Natural killer cell (primary cell): Measurements from ENCODE around the gene CEL. TPM values are rescaled to one million over a fixed set of nuclear protein-coding genes. Genes with fewer than 3 reads are reported as not detected.
"Not testable (repeated sequence)": the region's sequence is repeated elsewhere in the genome, so short reads cannot be mapped to it uniquely, and the experiment has no call there.

Source experiments
- ATAC-seq, 3 donors: fragments of 150-1000 bp in 2 of 3; fragments of 200-7000 bp in 1 of 3; cut with Tn5 transposase; 1 replicate in 1 of 3; 2 replicates in 2 of 3; pipeline ENCODE4 v1.10.0; 2021; ENCODE audit warnings: mild to moderate bottlenecking in 2 of 3, moderate library complexity in 2 of 3
- DNase-seq, 2 donors: peaks; one replicate each; pipeline versions ENCODE4 v3.0.0 to v3.0.0-alpha.2; 2013 to 2021; ENCODE audit warnings: mixed read lengths in 1 of 2
- H3K27ac ChIP-seq: one replicate; pipeline ENCODE4 v1.5.1; 2013; ENCODE audit warnings: mild to moderate bottlenecking, low read length
- H3K27me3 ChIP-seq: one replicate; pipeline ENCODE4 v1.6.1; 2013; ENCODE audit warnings: low read length; ENCODE audit not compliant: control insufficient read depth, insufficient read depth
- H3K36me3 ChIP-seq: one replicate; pipeline ENCODE4 v1.6.1; 2013; ENCODE audit warnings: low read length; ENCODE audit not compliant: control insufficient read depth, insufficient read depth
- H3K4me1 ChIP-seq: one replicate; pipeline ENCODE4 v1.6.1; 2013; ENCODE audit warnings: low read length; ENCODE audit not compliant: control insufficient read depth, insufficient read depth
- H3K4me3 ChIP-seq: one replicate; pipeline ENCODE4 v1.5.1; 2013; ENCODE audit warnings: low read length
- H3K9me3 ChIP-seq: one replicate; pipeline ENCODE4 v1.6.1; 2013; ENCODE audit warnings: low read length; ENCODE audit not compliant: control insufficient read depth, insufficient read depth
- H3K27ac Mint-ChIP-seq, 2 donors: one replicate each; pipeline ENCODE4 v1.8.0; 2022; ENCODE audit warnings: mild to moderate bottlenecking in 2 of 2, mixed read lengths in 2 of 2, moderate library complexity in 1 of 2
- H3K27me3 Mint-ChIP-seq, 2 donors: one replicate each; pipeline ENCODE4 v1.8.0; 2022; ENCODE audit warnings: low read depth in 2 of 2, mixed read lengths in 2 of 2
- H3K36me3 Mint-ChIP-seq: one replicate; pipeline ENCODE4 v1.8.0; 2022; ENCODE audit warnings: mixed read lengths
- H3K4me1 Mint-ChIP-seq, 2 donors: one replicate each; pipeline ENCODE4 v1.8.0; 2022; ENCODE audit warnings: mixed read lengths in 2 of 2
- H3K4me3 Mint-ChIP-seq: one replicate; pipeline ENCODE4 v1.8.0; 2022; ENCODE audit warnings: mild to moderate bottlenecking, moderate library complexity, mixed read lengths
- H3K9me3 Mint-ChIP-seq, 2 donors: one replicate each; pipeline ENCODE4 v1.8.0; 2022; ENCODE audit warnings: mixed read lengths in 2 of 2
- CTCF ChIP-seq: fragments of 200-600 bp; IDR thresholded peaks from one replicate; pipeline ENCODE4 v1.8.0; 2022; ENCODE audit warnings: antibody characterized with exemption
- WGBS: methylation state at CpG from one replicate; pipeline ENCODE4 v1.1.7; 2013; ENCODE audit warnings: missing lambda C conversion rate; ENCODE audit not compliant: insufficient coverage; 5-methylcytosine and 5-hydroxymethylcytosine counted together
- intact Hi-C: fragments of 100-400 bp; cut with micrococcal nuclease; formaldehyde crosslinking; loops from one replicate; pipeline ENCODE4 v1.14.2; 2022
- total RNA-seq, 4 donors: library from RNA; stranded (reverse); fragments of 120-200 nt in 1 of 4; gene quantifications; one replicate each; pipeline versions ENCODE4 v1.2.3 to v1.2.4, GENCODE V29; 2013 to 2022

The CEL gene
- total RNA-seq, 3 donors from 2014 or later (not counting 1 experiment from before 2014, with no cell fraction given): 0.18 to 0.68 (median 0.42) TPM

GRCh38 chr9:133070500-133070961 is 8.8 kb downstream of the CEL start:
- H3K4me3 Mint-ChIP-seq, H3K4me3 ChIP-seq, H3K27ac Mint-ChIP-seq, H3K27me3 Mint-ChIP-seq, H3K27ac ChIP-seq, H3K36me3 ChIP-seq, H3K4me1 ChIP-seq, H3K27me3 ChIP-seq, H3K36me3 Mint-ChIP-seq, H3K9me3 Mint-ChIP-seq, H3K9me3 ChIP-seq, ATAC-seq, DNase-seq, H3K4me1 Mint-ChIP-seq, intact Hi-C loops: not testable (repeated sequence)
- 95% methylated on average over 17 of the region's 17 CpGs for WGBS

- over 99% methylated on average over 8 of the region's 31 CpGs for WGBS
- H3K4me3 Mint-ChIP-seq, ATAC-seq, H3K4me1 ChIP-seq, H3K27me3 Mint-ChIP-seq, H3K27ac Mint-ChIP-seq, H3K4me3 ChIP-seq, intact Hi-C loops, H3K4me1 Mint-ChIP-seq, H3K9me3 ChIP-seq, H3K9me3 Mint-ChIP-seq, H3K36me3 Mint-ChIP-seq, H3K27me3 ChIP-seq, DNase-seq, H3K36me3 ChIP-seq, H3K27ac ChIP-seq: not testable (repeated sequence)
These were observed 9.2 kb downstream of the CEL start for GRCh38 chr9:133070985-133071384.

- H3K9me3 ChIP-seq: no peaks in the 10 kb centered on the region
- intact Hi-C loops: no loop called here
- no peaks in the 10 kb centered on the region for H3K27me3 ChIP-seq
- H3K36me3 ChIP-seq: no peaks in the 10 kb centered on the region
- H3K27ac ChIP-seq: no peak overlapping the region
- Mint-ChIP-seq H3K4me3 (no peak overlapping the region), H3K4me1 (no peaks in the 10 kb centered on the region), H3K9me3 (no peaks in the 10 kb centered on the region), H3K27ac (no peak overlapping the region), H3K36me3 (no peaks in the 10 kb centered on the region), H3K27me3 (no peaks in the 10 kb centered on the region)
- WGBS: 88% methylated on average over 32 of the region's 33 CpGs
- no peak overlapping the region for H3K4me3 ChIP-seq
- no peak for TF ChIP-seq CTCF
- DNase-seq: no peak
- ATAC-seq: no peak
- no peaks in the 10 kb centered on the region for H3K4me1 ChIP-seq
These were observed 9.8 kb downstream of the CEL start for GRCh38 chr9:133071484-133072150.

- H3K4me1 ChIP-seq, H3K4me3 ChIP-seq, ATAC-seq, intact Hi-C loops, H3K9me3 Mint-ChIP-seq, H3K4me3 Mint-ChIP-seq, H3K27ac ChIP-seq, H3K36me3 ChIP-seq, H3K36me3 Mint-ChIP-seq, H3K27me3 ChIP-seq, H3K27ac Mint-ChIP-seq, H3K4me1 Mint-ChIP-seq, H3K9me3 ChIP-seq, H3K27me3 Mint-ChIP-seq, DNase-seq: not testable (repeated sequence)
- 98% methylated on average over 4 of the region's 5 CpGs for WGBS
These were observed 10.4 kb downstream of the CEL start for GRCh38 chr9:133072210-133072609.
